GM23338 (cell line): ENCODE data around the gene RAB11FIP4. TPM values are rescaled to one million over a fixed set of nuclear protein-coding genes. Genes with fewer than 3 reads are reported as not detected.

Experiments used
- ATAC-seq: fragments of 200-7000 bp; cut with Tn5 transposase; 3 replicates; pipeline ENCODE4 v1.9.1; 2020
- DNase-seq: peaks from one replicate; pipeline ENCODE4 v3.0.0-alpha.2; 2015; ENCODE audit warnings: low spot score
- H2AFZ ChIP-seq: fragments of 200-600 bp; sonication (generic); 2 replicates; pipeline ENCODE4 v1.8.0; 2016; ENCODE audit warnings: antibody characterized with exemption, mild to moderate bottlenecking, moderate library complexity
- H3F3A ChIP-seq: fragments of 200-600 bp; sonication (generic); replicated peaks from 2 replicates; pipeline ENCODE4 v1.8.0; 2017; ENCODE audit warnings: antibody characterized with exemption, mixed run types, low read depth
- H3K27ac ChIP-seq: fragments of 200-600 bp; sonication (generic); 2 replicates; pipeline ENCODE4 v1.6.1; 2016; ENCODE audit warnings: low read depth
- H3K27me3 ChIP-seq: fragments of 200-600 bp; sonication (generic); 2 replicates; pipeline ENCODE4 v1.8.0; 2016; ENCODE audit warnings: mild to moderate bottlenecking, mixed run types, moderate library complexity; ENCODE audit not compliant: insufficient read depth
- H3K36me3 ChIP-seq: fragments of 200-600 bp; sonication (generic); 2 replicates; pipeline ENCODE4 v1.8.0; 2016; ENCODE audit warnings: mild to moderate bottlenecking; ENCODE audit not compliant: insufficient read depth
- H3K4me1 ChIP-seq: fragments of 200-600 bp; sonication (generic); 2 replicates; pipeline ENCODE4 v1.8.0; 2016; ENCODE audit warnings: mild to moderate bottlenecking, moderate library complexity; ENCODE audit not compliant: insufficient read depth
- H3K4me2 ChIP-seq: fragments of 200-600 bp; sonication (generic); 2 replicates; pipeline ENCODE4 v1.7.1; 2017; ENCODE audit warnings: mixed run types
- H3K4me3 ChIP-seq: fragments of 200-600 bp; sonication (generic); 2 replicates; pipeline ENCODE4 v1.6.1; 2016; ENCODE audit warnings: mixed run types
- H3K79me2 ChIP-seq: fragments of 200-600 bp; sonication (generic); replicated peaks from 2 replicates; pipeline ENCODE4 v1.8.0; 2017; ENCODE audit warnings: mild to moderate bottlenecking; ENCODE audit not compliant: insufficient read depth
- H3K9me2 ChIP-seq: fragments of 200-600 bp; sonication (generic); 2 replicates; pipeline ENCODE4 v1.8.0; 2017; ENCODE audit not compliant: insufficient read depth
- H4K20me1 ChIP-seq: fragments of 200-600 bp; sonication (generic); replicated peaks from 2 replicates; pipeline ENCODE4 v1.8.0; 2017; ENCODE audit warnings: mild to moderate bottlenecking; ENCODE audit not compliant: insufficient read depth
- H3K27ac Mint-ChIP-seq: 2 replicates; pipeline ENCODE4 v1.8.0; 2020; ENCODE audit warnings: inconsistent platforms, mild to moderate bottlenecking, moderate library complexity, mixed read lengths
- H3K27me3 Mint-ChIP-seq: 3 replicates; pipeline ENCODE4 v1.8.0; 2022; ENCODE audit warnings: low read depth, mild to moderate bottlenecking, moderate library complexity, mixed read lengths, inconsistent platforms; ENCODE audit not compliant: insufficient read depth, poor library complexity
- H3K36me3 Mint-ChIP-seq: 3 replicates; pipeline ENCODE4 v1.8.0; 2021; ENCODE audit warnings: low read depth, mild to moderate bottlenecking, inconsistent platforms, moderate library complexity, mixed read lengths
- H3K4me1 Mint-ChIP-seq: 3 replicates; pipeline ENCODE4 v1.8.0; 2020; ENCODE audit warnings: mild to moderate bottlenecking, inconsistent platforms, mixed read lengths
- H3K4me3 Mint-ChIP-seq: 3 replicates; pipeline ENCODE4 v1.8.0; 2021; ENCODE audit warnings: moderate library complexity, mild to moderate bottlenecking, inconsistent platforms, mixed read lengths
- H3K9me3 Mint-ChIP-seq: 3 replicates; pipeline ENCODE4 v1.8.0; 2020; ENCODE audit warnings: moderate library complexity, mild to moderate bottlenecking, inconsistent platforms, mixed read lengths
- CREB1 ChIP-seq: fragments of 250-450 bp; sonication (Bioruptor Pico); IDR thresholded peaks from 2 replicates; pipeline ENCODE4 v1.5.0; 2020; ENCODE audit warnings: low read depth, mild to moderate bottlenecking, moderate library complexity
- ETS1 ChIP-seq: IDR thresholded peaks from 2 replicates; pipeline ENCODE4 v1.6.1; 2016; ENCODE audit warnings: antibody characterized with exemption
- EZH2 ChIP-seq: fragments of 200-600 bp; sonication (generic); IDR thresholded peaks from one replicate; pipeline ENCODE4 v1.8.0; 2017; ENCODE audit warnings: antibody characterized with exemption, mild to moderate bottlenecking, low read depth; ENCODE audit not compliant: unreplicated experiment
- EZH2phosphoT487 ChIP-seq: fragments of 200-600 bp; sonication (generic); IDR thresholded peaks from one replicate; pipeline ENCODE4 v1.8.1; 2018; ENCODE audit warnings: antibody characterized with exemption; ENCODE audit not compliant: unreplicated experiment
- NANOG ChIP-seq: IDR thresholded peaks from 2 replicates; pipeline ENCODE4 v1.6.1; 2016; ENCODE audit warnings: antibody characterized with exemption, borderline replicate concordance
- POLR2AphosphoS5 ChIP-seq: IDR thresholded peaks from 2 replicates; pipeline ENCODE4 v1.6.1; 2016; ENCODE audit warnings: antibody characterized with exemption, low read depth
- STAT1 ChIP-seq: IDR thresholded peaks from one replicate; pipeline ENCODE4 v1.6.1; 2016; ENCODE audit warnings: antibody characterized with exemption; ENCODE audit not compliant: unreplicated experiment
- ZNF114 ChIP-seq: fragments of 250-450 bp; sonication (Bioruptor Pico); IDR thresholded peaks from 2 replicates; pipeline ENCODE4 v1.5.0; 2020; ENCODE audit warnings: mild to moderate bottlenecking, moderate library complexity
- ZNF331 ChIP-seq: fragments of 250-450 bp; sonication (Bioruptor Pico); IDR thresholded peaks from 2 replicates; pipeline ENCODE4 v1.5.0; 2020; ENCODE audit warnings: low read depth, mild to moderate bottlenecking, moderate library complexity
- ZNF462 ChIP-seq: fragments of 250-450 bp; sonication (Bioruptor Pico); IDR thresholded peaks from 2 replicates; pipeline ENCODE4 v1.5.0; 2020; ENCODE audit warnings: mild to moderate bottlenecking, moderate library complexity
- polyA plus RNA-seq: library from polyadenylated mRNA; unstranded; fragments of >200 nt; fragmentation: Nextera tagmentation; extraction: Ambion mirVana; gene quantifications from 2 replicates; pipeline ENCODE4 v1.2.1, GENCODE V29; 2016
- total RNA-seq: library from RNA; depleted of rRNA; stranded (reverse); fragments of >200 nt; shearing (Covaris generic); gene quantifications from 2 replicates; pipeline ENCODE4 v1.2.3, GENCODE V29; 2014

The RAB11FIP4 gene
- total and polyA plus RNA-seq, 2 experiments from 2014 or later = 26.0 to 65.6 TPM

DNA sequence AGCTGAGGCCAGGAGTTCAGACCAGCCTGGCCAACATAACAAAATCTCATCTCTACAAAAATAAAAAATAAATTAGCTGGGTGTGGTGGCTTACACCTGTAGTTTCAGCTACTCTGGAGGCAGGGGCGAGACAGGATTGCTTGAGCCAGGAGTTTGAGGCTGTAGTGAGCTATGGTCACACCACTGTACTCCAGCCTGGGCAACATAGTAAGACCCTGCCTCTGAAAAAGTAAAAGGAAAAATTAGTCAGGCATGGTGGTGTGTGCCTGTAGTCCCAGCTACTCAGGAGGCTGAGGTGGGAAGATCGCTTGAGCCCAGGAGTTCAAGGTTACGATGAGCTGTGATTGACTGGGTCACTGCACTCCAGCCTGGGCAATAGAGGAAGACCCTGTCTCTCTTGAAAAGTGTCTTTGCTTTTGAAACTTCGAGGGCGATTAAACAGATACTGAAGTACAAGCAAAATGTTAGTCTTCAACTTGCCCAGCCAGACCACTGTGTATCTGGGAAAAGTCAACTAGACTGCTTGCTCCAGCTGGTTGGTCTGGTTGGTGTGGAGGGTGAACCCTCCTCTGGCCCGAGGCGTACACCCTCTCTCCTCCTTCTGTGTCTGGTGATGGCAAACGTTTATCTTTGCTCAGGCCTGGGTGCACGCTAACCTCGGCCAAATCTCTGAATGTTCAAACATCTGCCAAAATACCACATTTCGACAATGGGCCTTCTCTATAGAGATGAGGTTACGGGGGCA, 174.9 kb downstream of the RAB11FIP4 start:
- ATAC-seq (no peak), DNase-seq (no peak)
- Histone ChIP-seq H3K4me1 (peaks cover 21% of the 10 kb centered on the region), H3K4me2 (no peak overlapping the region), H3F3A (no peaks in the 10 kb centered on the region), H3K36me3 (no peaks in the 10 kb centered on the region), H4K20me1 (no peaks in the 10 kb centered on the region; the same call in 1 of the 2 replicates), H3K27me3 (peaks cover under 1% of the 10 kb centered on the region; the same call in 1 of the 2 replicates), H3K79me2 (no peaks in the 10 kb centered on the region; the same call in 1 of the 2 replicates), H3K9me2 (no peaks in the 10 kb centered on the region), H2AFZ (no peak overlapping the region), H3K4me3 (no peak overlapping the region), H3K27ac (no peak overlapping the region)
- Mint-ChIP-seq H3K27ac (no peak overlapping the region), H3K36me3 (peaks cover 3% of the 10 kb centered on the region; the same call in 1 of the 3 replicates), H3K4me3 (no peak overlapping the region), H3K27me3 (peaks cover 5% of the 10 kb centered on the region), H3K9me3 (no peaks in the 10 kb centered on the region), H3K4me1 (peaks cover 30% of the 10 kb centered on the region)
- TF ChIP-seq EZH2phosphoT487 (no peak), POLR2AphosphoS5 (no peak)

DNA sequence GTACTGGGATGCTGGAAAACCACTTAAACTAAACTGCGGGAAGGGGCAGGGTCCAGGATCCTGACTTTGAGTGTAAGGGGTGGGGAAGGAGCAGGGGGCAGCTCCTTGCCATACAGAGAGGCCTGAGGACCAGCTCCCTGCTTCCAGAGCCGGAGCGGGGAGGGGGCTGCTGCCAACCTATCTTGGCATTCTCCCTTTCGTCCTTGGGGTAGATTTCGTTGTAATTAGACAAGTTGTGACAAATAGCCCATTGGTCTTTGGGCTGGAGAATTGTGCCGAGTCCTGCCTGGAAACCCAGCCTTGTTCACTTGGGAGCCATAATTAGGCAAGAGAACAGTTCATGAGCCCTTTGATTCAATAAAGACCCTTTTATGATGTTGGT, 175.5 kb downstream of the RAB11FIP4 start:
- H3K27ac Mint-ChIP-seq = no peak overlapping the region
- H3K4me3 Mint-ChIP-seq = no peak overlapping the region
- Histone ChIP-seq H3K9me2 (no peaks in the 10 kb centered on the region), H3K27me3 (no peaks in the 10 kb centered on the region), H3K36me3 (no peaks in the 10 kb centered on the region), H3K27ac (no peak overlapping the region), H4K20me1 (no peaks in the 10 kb centered on the region; the same call in 1 of the 2 replicates), H3K4me2 (no peak overlapping the region), H2AFZ (no peak overlapping the region), H3K4me3 (no peak overlapping the region), H3K4me1 (peaks cover 15% of the 10 kb centered on the region), H3F3A (no peaks in the 10 kb centered on the region), H3K79me2 (no peaks in the 10 kb centered on the region; the same call in 1 of the 2 replicates)
- peaks cover 3% of the 10 kb centered on the region; the same call in 1 of the 3 replicates for H3K36me3 Mint-ChIP-seq
- H3K9me3 Mint-ChIP-seq = no peaks in the 10 kb centered on the region
- H3K4me1 Mint-ChIP-seq = peaks cover 26% of the 10 kb centered on the region
- peaks cover 5% of the 10 kb centered on the region for H3K27me3 Mint-ChIP-seq
- ATAC-seq (no peak), DNase-seq (no peak)
- no peak for TF ChIP-seq ZNF114 (CRISPR knock-in tag)
- TF ChIP-seq ZNF462 = no peak
- TF ChIP-seq ZNF331 (CRISPR knock-in tag) = no peak
- no peak for TF ChIP-seq STAT1
- TF ChIP-seq EZH2phosphoT487 = no peak
- no peak for TF ChIP-seq CREB1
- TF ChIP-seq ETS1 = no peak
- TF ChIP-seq EZH2 = no peak
- TF ChIP-seq POLR2AphosphoS5 = no peak
- TF ChIP-seq NANOG = no peak
